ENCODE data around the gene UCK2. TPM values are rescaled to one million over a fixed set of nuclear protein-coding genes. Genes with fewer than 3 reads are reported as not detected.
A peak's percentile ranks its signal among the peaks of the same experiment; 100 is the strongest.

The UCK2 gene
- total and polyA plus RNA-seq, 9 of the 15 experiments (the other 6 are each of a cell fraction or from before 2014, with no cell fraction given): 71.6 to 145 (median 95.8) TPM

- DNase-seq (ENCODE audit: extremely low read depth in 1 of 4, low spot score in 3 of 4) (peak; percentile 68 to 95 (median 78)), ATAC-seq (peak; percentile 92), FAIRE-seq (peak; percentile 97)
- POLR2A ChIA-PET: interaction anchor here (0.8 to 5.1 kb wide), 5 partner anchors 9 to 223 kb away, joined by 3 to 30 read pairs (median 11); no protein-coding TSS in a partner anchor
- Histone ChIP-seq H3K4me1 (replicated peaks in 1 of 2; ENCODE audit: control insufficient read depth in 2 of 2, insufficient read depth in 2 of 2, low read length in 2 of 2) (peaks cover 31 to 73% of the 10 kb centered on the region in 2 experiments), H3K27ac (ENCODE audit: extremely low read depth, low read depth, low read length) (peak overlapping the region; percentile 37), H3K9me1 (ENCODE audit: control insufficient read depth, insufficient read depth, low read length) (peaks cover 9% of the 10 kb centered on the region), H3K9me3 (replicated peaks; ENCODE audit: control insufficient read depth, insufficient read depth, low read depth, low read length) (no peaks in the 10 kb centered on the region), H3K4me3 (no peak overlapping the region), H3K9ac (ENCODE audit: insufficient read depth in 1 of 2, low read depth in 2 of 2, low read length in 2 of 2) (no peak overlapping the region), H3K4me2 (ENCODE audit: insufficient read depth, low read length) (peak overlapping the region; percentile 65), H3K79me2 (ENCODE audit: control insufficient read depth, insufficient read depth, low read length) (peaks cover 99% of the 10 kb centered on the region), H3K36me3 (ENCODE audit: control insufficient read depth, insufficient read depth, low read length) (peaks cover 19% of the 10 kb centered on the region; the same call in 2 of the 3 replicates), H4K20me1 (replicated peaks; ENCODE audit: control insufficient read depth, insufficient read depth, low read length) (peaks cover 46% of the 10 kb centered on the region), H3K27me3 (ENCODE audit: control insufficient read depth in 2 of 2, insufficient read depth in 2 of 2, low read length in 2 of 2) (no peaks in the 10 kb centered on the region), H2AFZ (ENCODE audit: low read depth, low read length) (no peak overlapping the region)
- intact Hi-C loops (cut with micrococcal nuclease) (no loop called here), in situ Hi-C loops (cut with MboI) (no loop called here)
- CTCF ChIA-PET (ENCODE audit: low intra/inter-chr PET ratio): no interaction called here
- no TSS peak for BruUV-seq (replicated peaks)
- 3% methylated on average over 5 of the region's 5 CpGs for WGBS (ENCODE audit: insufficient coverage, low coverage, missing lambda C conversion rate)
- TF ChIP-seq ZNF217 (CRISPR knock-in tag; IDR thresholded peaks at IDR 0.05) (no peak), KAT2B (IDR thresholded peaks at IDR 0.05; ENCODE audit: low read depth, low read length) (no peak), PHF8 (IDR thresholded peaks at IDR 0.05; ENCODE audit: borderline replicate concordance, low read length) (no peak), RUNX1 (IDR thresholded peaks at IDR 0.05; ENCODE audit: low read depth) (0 out of 2 replicates have a peak, but pooled peaks have one; percentile 56), ZFX (CRISPR knock-in tag; IDR thresholded peaks at IDR 0.05) (no peak), ZNF23 (CRISPR knock-in tag; IDR thresholded peaks at IDR 0.05) (no peak), EHMT2 (IDR thresholded peaks at IDR 0.05) (peak; percentile 92), KLF10 (CRISPR knock-in tag; IDR thresholded peaks at IDR 0.05) (no peak), HNRNPLL (IDR thresholded peaks at IDR 0.05; ENCODE audit: low read depth, low read length, poor library complexity, severe bottlenecking) (no peak), PCBP1 (IDR thresholded peaks at IDR 0.05; ENCODE audit: low read depth, low read length, poor library complexity, severe bottlenecking) (no peak), ZBTB7A (IDR thresholded peaks at IDR 0.05; ENCODE audit: borderline replicate concordance, control insufficient read depth, low read depth, low read length) (no peak), CBFB (CRISPR knock-in tag; IDR thresholded peaks at IDR 0.05) (no peak)
- TF ChIP-seq, protein P1, sequence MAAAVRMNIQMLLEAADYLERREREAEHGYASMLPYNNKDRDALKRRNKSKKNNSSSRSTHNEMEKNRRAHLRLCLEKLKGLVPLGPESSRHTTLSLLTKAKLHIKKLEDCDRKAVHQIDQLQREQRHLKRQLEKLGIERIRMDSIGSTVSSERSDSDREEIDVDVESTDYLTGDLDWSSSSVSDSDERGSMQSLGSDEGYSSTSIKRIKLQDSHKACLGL (CRISPR knock-in tag; IDR thresholded peaks at IDR 0.05; ENCODE audit: borderline replicate concordance, poor library complexity, severe bottlenecking): no peak
- TF ChIP-seq, protein P2, sequence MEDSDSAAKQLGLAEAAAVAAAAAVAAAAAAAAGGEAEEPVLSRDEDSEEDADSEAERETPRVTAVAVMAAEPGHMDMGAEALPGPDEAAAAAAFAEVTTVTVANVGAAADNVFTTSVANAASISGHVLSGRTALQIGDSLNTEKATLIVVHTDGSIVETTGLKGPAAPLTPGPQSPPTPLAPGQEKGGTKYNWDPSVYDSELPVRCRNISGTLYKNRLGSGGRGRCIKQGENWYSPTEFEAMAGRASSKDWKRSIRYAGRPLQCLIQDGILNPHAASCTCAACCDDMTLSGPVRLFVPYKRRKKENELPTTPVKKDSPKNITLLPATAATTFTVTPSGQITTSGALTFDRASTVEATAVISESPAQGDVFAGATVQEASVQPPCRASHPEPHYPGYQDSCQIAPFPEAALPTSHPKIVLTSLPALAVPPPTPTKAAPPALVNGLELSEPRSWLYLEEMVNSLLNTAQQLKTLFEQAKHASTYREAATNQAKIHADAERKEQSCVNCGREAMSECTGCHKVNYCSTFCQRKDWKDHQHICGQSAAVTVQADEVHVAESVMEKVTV (CRISPR knock-in tag; IDR thresholded peaks at IDR 0.05): no peak
- TF ChIP-seq, protein P3, sequence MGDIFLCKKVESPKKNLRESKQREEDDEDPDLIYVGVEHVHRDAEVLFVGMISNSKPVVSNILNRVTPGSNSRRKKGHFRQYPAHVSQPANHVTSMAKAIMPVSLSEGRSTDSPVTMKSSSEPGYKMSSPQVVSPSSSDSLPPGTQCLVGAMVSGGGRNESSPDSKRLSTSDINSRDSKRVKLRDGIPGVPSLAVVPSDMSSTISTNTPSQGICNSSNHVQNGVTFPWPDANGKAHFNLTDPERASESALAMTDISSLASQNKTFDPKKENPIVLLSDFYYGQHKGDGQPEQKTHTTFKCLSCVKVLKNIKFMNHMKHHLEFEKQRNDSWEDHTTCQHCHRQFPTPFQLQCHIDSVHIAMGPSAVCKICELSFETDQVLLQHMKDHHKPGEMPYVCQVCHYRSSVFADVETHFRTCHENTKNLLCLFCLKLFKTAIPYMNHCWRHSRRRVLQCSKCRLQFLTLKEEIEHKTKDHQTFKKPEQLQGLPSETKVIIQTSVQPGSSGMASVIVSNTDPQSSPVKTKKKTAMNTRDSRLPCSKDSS (IDR thresholded peaks at IDR 0.05; ENCODE audit: low read depth, partially characterized antibody): no peak
- TF ChIP-seq, protein P4, sequence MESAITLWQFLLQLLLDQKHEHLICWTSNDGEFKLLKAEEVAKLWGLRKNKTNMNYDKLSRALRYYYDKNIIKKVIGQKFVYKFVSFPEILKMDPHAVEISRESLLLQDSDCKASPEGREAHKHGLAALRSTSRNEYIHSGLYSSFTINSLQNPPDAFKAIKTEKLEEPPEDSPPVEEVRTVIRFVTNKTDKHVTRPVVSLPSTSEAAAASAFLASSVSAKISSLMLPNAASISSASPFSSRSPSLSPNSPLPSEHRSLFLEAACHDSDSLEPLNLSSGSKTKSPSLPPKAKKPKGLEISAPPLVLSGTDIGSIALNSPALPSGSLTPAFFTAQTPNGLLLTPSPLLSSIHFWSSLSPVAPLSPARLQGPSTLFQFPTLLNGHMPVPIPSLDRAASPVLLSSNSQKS (CRISPR knock-in tag; IDR thresholded peaks at IDR 0.05): no peak
- TF ChIP-seq, protein P5, sequence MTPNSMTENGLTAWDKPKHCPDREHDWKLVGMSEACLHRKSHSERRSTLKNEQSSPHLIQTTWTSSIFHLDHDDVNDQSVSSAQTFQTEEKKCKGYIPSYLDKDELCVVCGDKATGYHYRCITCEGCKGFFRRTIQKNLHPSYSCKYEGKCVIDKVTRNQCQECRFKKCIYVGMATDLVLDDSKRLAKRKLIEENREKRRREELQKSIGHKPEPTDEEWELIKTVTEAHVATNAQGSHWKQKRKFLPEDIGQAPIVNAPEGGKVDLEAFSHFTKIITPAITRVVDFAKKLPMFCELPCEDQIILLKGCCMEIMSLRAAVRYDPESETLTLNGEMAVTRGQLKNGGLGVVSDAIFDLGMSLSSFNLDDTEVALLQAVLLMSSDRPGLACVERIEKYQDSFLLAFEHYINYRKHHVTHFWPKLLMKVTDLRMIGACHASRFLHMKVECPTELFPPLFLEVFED (CRISPR knock-in tag; conservative IDR thresholded peaks at IDR 0.05): no peak
These were observed 15.3 kb downstream of the UCK2 start for GRCh38 chr1:165842671-165843129.

Measured in K562 (cell line).